GM12874 (cell line): ENCODE measurements around the gene ASF1A.

Experiments used
- CTCF ChIP-seq: IDR thresholded peaks from 2 replicates; pipeline ENCODE4 v1.5.1; 2011; ENCODE audit warnings: low read depth, mild to moderate bottlenecking, control low read depth, low read length, moderate library complexity; ENCODE audit not compliant: insufficient read depth

Gene ASF1A

GRCh38 chr6:118902726-118903125, 8.8 kb downstream of the ASF1A start:
- TF ChIP-seq CTCF, result no peak

GRCh38 chr6:118903138-118903537, 9.2 kb downstream of the ASF1A start:
- no peak for TF ChIP-seq CTCF

- no peak for TF ChIP-seq CTCF
These were observed 9.7 kb downstream of the ASF1A start for GRCh38 chr6:118903691-118904090.

- TF ChIP-seq CTCF, result no peak
These were observed 11.1 kb downstream of the ASF1A start for GRCh38 chr6:118905084-118905483.

GRCh38 chr6:118905851-118906250, 11.9 kb downstream of the ASF1A start:
- TF ChIP-seq CTCF, result no peak

- TF ChIP-seq CTCF, result no peak
These were observed 14.5 kb downstream of the ASF1A start for GRCh38 chr6:118908441-118908840.

- no peak for TF ChIP-seq CTCF
These were observed 18.7 kb downstream of the ASF1A start for GRCh38 chr6:118912646-118913045.

- no peak for TF ChIP-seq CTCF
These were observed 19.2 kb downstream of the ASF1A start for GRCh38 chr6:118913161-118913560.
